A549 (cell line): ENCODE measurements around the gene NDUFS3. TPM values are rescaled to one million over a fixed set of nuclear protein-coding genes. Genes with fewer than 3 reads are reported as not detected.

ENCODE experiments used
- ATAC-seq, 2 experiments: fragments of 200-7000 bp in 1 of 2; fragments of >200 bp in 1 of 2; cut with Nextera tagmentation in 1 of 2; cut with Tn5 transposase in 1 of 2; 3 replicates each; pipeline versions ENCODE4 v1.8.0 to v1.9.1; 2018 to 2020; ENCODE audit warnings: mild to moderate bottlenecking in 1 of 2, moderate library complexity in 1 of 2
- CTCF ChIA-PET: fragments of 300-600 bp; sonication (Branson Sonifier 250); formaldehyde crosslinking; extraction: SDS; loops from one replicate; lab custom pipeline; 2021; ENCODE audit warnings: antibody characterized with exemption, inconsistent platforms; lab: Yijun Ruan, JAX
- POLR2A ChIA-PET: fragments of 350-600 bp; formaldehyde crosslinking; extraction: SDS; loops from one replicate; lab custom pipeline; 2021; ENCODE audit warnings: antibody characterized with exemption, inconsistent platforms; lab: Yijun Ruan, JAX
- DNase-seq, 2 experiments: peaks; one replicate each; pipeline versions ENCODE4 v3.0.0 to v3.0.0-alpha.2; 2011 to 2016; ENCODE audit warnings: low read depth in 1 of 2, low spot score in 1 of 2
- FAIRE-seq: peaks from 2 replicates; lab custom pipeline; 2011; peaks lifted over from hg19 to GRCh38; lab: Jason Lieb, UNC
- H3K27ac ChIP-seq, 2 experiments: fragments of >200 bp; sonication (Bioruptor Twin); formaldehyde crosslinking; 3 replicates each; pipeline ENCODE4 v1.5.1; 2016 to 2017
- H3K4me1 ChIP-seq: fragments of >200 bp; sonication (Bioruptor Twin); formaldehyde crosslinking; 3 replicates; pipeline ENCODE4 v1.6.1; 2016
- H3K4me2 ChIP-seq: fragments of >200 bp; sonication (Bioruptor Twin); formaldehyde crosslinking; 3 replicates; pipeline ENCODE4 v1.6.1; 2016
- H3K4me3 ChIP-seq: fragments of >200 bp; sonication (Bioruptor Twin); formaldehyde crosslinking; 3 replicates; pipeline ENCODE4 v1.5.1; 2016
- H3K9me3 ChIP-seq: fragments of >200 bp; sonication (Bioruptor Twin); formaldehyde crosslinking; 3 replicates; pipeline ENCODE4 v1.6.1; 2016
- CBX2 ChIP-seq: fragments of 200-600 bp; sonication (generic); IDR thresholded peaks from 2 replicates; pipeline ENCODE4 v1.6.1; 2016; ENCODE audit warnings: low read depth, mild to moderate bottlenecking, borderline replicate concordance
- EHMT2 ChIP-seq: fragments of 200-600 bp; sonication (generic); IDR thresholded peaks from 2 replicates; pipeline ENCODE4 v1.6.1; 2016; ENCODE audit warnings: antibody characterized with exemption, low read depth, mild to moderate bottlenecking, moderate library complexity
- FOSL2 ChIP-seq, 2 experiments: fragments of 450-650 bp in 1 of 2; fragments of >200 bp in 1 of 2; sonication (Bioruptor Twin) in 1 of 2; formaldehyde crosslinking; IDR thresholded peaks; 2 replicates each; pipeline versions ENCODE4 v1.5.0 to v1.6.1; 2016 to 2020; ENCODE audit warnings: mild to moderate bottlenecking in 1 of 2, moderate library complexity in 1 of 2
- FOXS1 ChIP-seq: fragments of 250-450 bp; sonication (Bioruptor Pico); IDR thresholded peaks from 2 replicates; pipeline ENCODE4 v1.5.0; 2020; ENCODE audit warnings: mild to moderate bottlenecking, moderate library complexity
- GATA3 ChIP-seq: IDR thresholded peaks from 2 replicates; pipeline ENCODE4 v1.6.1; 2012; ENCODE audit warnings: borderline replicate concordance
- HDAC2 ChIP-seq: fragments of 200-600 bp; sonication (generic); IDR thresholded peaks from 2 replicates; pipeline ENCODE4 v1.6.1; 2016
- HEYL ChIP-seq: fragments of 250-450 bp; sonication (Bioruptor Pico); IDR thresholded peaks from 2 replicates; pipeline ENCODE4 v1.8.0; 2021; ENCODE audit warnings: mild to moderate bottlenecking, moderate library complexity
- HOXA7 ChIP-seq: fragments of 250-450 bp; sonication (Bioruptor Pico); IDR thresholded peaks from 2 replicates; pipeline ENCODE4 v1.5.0; 2020; ENCODE audit warnings: mild to moderate bottlenecking, moderate library complexity
- HOXB13 ChIP-seq: fragments of 250-450 bp; sonication (Bioruptor Pico); IDR thresholded peaks from 2 replicates; pipeline ENCODE4 v1.5.0; 2020; ENCODE audit warnings: low read depth, mild to moderate bottlenecking, moderate library complexity
- HOXB5 ChIP-seq: fragments of 250-450 bp; sonication (Bioruptor Pico); IDR thresholded peaks from 2 replicates; pipeline ENCODE4 v1.5.0; 2020; ENCODE audit warnings: mild to moderate bottlenecking, moderate library complexity
- KDM1A ChIP-seq: fragments of 200-600 bp; sonication (generic); IDR thresholded peaks from 2 replicates; pipeline ENCODE4 v1.6.1; 2016; ENCODE audit warnings: low read depth, mild to moderate bottlenecking
- KDM5A ChIP-seq: fragments of 200-600 bp; sonication (generic); IDR thresholded peaks from 2 replicates; pipeline ENCODE4 v1.6.1; 2016; ENCODE audit warnings: antibody characterized with exemption, mild to moderate bottlenecking
- MAZ ChIP-seq: fragments of 150-350 bp; IDR thresholded peaks from 2 replicates; pipeline ENCODE4 v1.6.1; 2014; ENCODE audit warnings: antibody characterized with exemption, low read depth, low read length, borderline replicate concordance
- MYC ChIP-seq: IDR thresholded peaks from 2 replicates; pipeline ENCODE4 v1.6.1; 2012; ENCODE audit warnings: mild to moderate bottlenecking, inconsistent platforms, low read length, improper control_type of control experiment, borderline replicate concordance
- NFE2L2 ChIP-seq: fragments of 150-350 bp; conservative IDR thresholded peaks from 2 replicates; pipeline ENCODE4 v1.6.1; 2014; ENCODE audit warnings: low read length
- NPAS2 ChIP-seq: fragments of 250-450 bp; sonication (Bioruptor Pico); IDR thresholded peaks from 2 replicates; pipeline ENCODE4 v1.8.0; 2022; ENCODE audit warnings: mild to moderate bottlenecking, moderate library complexity, borderline replicate concordance
- RAD21 ChIP-seq, 2 experiments: fragments of >200 bp in 1 of 2; sonication (Bioruptor Twin) in 1 of 2; formaldehyde crosslinking in 1 of 2; IDR thresholded peaks in 1 of 2; conservative IDR thresholded peaks in 1 of 2; 2 replicates in 1 of 2; 3 replicates in 1 of 2; pipeline ENCODE4 v1.6.1; 2012 to 2018; ENCODE audit warnings: inconsistent platforms in 1 of 2
- RFX5 ChIP-seq: fragments of 450-650 bp; IDR thresholded peaks from 2 replicates; pipeline ENCODE4 v1.7.1; 2014; ENCODE audit warnings: antibody characterized with exemption, mild to moderate bottlenecking, moderate library complexity
- SMC3 ChIP-seq: fragments of >200 bp; sonication (Bioruptor Twin); formaldehyde crosslinking; IDR thresholded peaks from 3 replicates; pipeline ENCODE4 v1.6.1; 2018; ENCODE audit warnings: inconsistent platforms
- SREBF2 ChIP-seq: fragments of 450-650 bp; IDR thresholded peaks from 2 replicates; pipeline ENCODE4 v1.6.1; 2014; ENCODE audit warnings: mild to moderate bottlenecking, moderate library complexity
- TP53 ChIP-seq: fragments of 250-450 bp; sonication (Bioruptor Pico); IDR thresholded peaks from 2 replicates; pipeline ENCODE4 v1.5.0; 2021; ENCODE audit warnings: mild to moderate bottlenecking, moderate library complexity
- ZSCAN20 ChIP-seq: fragments of 250-450 bp; sonication (Bioruptor Pico); IDR thresholded peaks from 2 replicates; pipeline ENCODE4 v1.8.0; 2022; ENCODE audit warnings: mild to moderate bottlenecking, moderate library complexity
- WGBS: methylation state at CpG from one replicate; pipeline ENCODE4 v1.1.6; 2017; ENCODE audit errors: missing lambda C conversion rate; 5-methylcytosine and 5-hydroxymethylcytosine counted together
- polyA plus RNA-seq, 4 experiments: library from polyadenylated mRNA; depleted of rRNA in 3 of 4; stranded (reverse); fragments of >200 nt; fragmentation: RNase III in 1 of 4; extraction: RNeasy Plus Mini Kit Qiagen cat#74134 plus additional on column Dnase treatment in 1 of 4; gene quantifications; 2 replicates in 3 of 4; 3 replicates in 1 of 4; pipeline ENCODE4 v1.2.3, GENCODE V29; 2011 to 2017
- TF ChIP-seq, protein P1 (sequence below): fragments of 150-350 bp; IDR thresholded peaks from 2 replicates; pipeline ENCODE4 v1.6.1; 2014; ENCODE audit warnings: low read depth, mild to moderate bottlenecking, low read length
- TF ChIP-seq, protein P2 (sequence below): fragments of 250-450 bp; sonication (Bioruptor Pico); IDR thresholded peaks from 2 replicates; pipeline ENCODE4 v1.5.0; 2021; ENCODE audit warnings: mild to moderate bottlenecking, moderate library complexity, borderline replicate concordance
- TF ChIP-seq, protein P3 (sequence below): IDR thresholded peaks from 2 replicates; pipeline ENCODE4 v1.6.1; 2012
- TF ChIP-seq, protein P4 (sequence below): fragments of >200 bp; sonication (Bioruptor Twin); formaldehyde crosslinking; IDR thresholded peaks from 3 replicates; pipeline ENCODE4 v1.6.1; 2016
- TF ChIP-seq, protein P5 (sequence below): fragments of >200 bp; sonication (Bioruptor Twin); formaldehyde crosslinking; IDR thresholded peaks from 3 replicates; pipeline ENCODE4 v1.5.1; 2016

NDUFS3 gene
- polyA plus RNA-seq, 2 of the 4 experiments (the other 2 are of a cell fraction) = 142 to 156 TPM

DNA sequence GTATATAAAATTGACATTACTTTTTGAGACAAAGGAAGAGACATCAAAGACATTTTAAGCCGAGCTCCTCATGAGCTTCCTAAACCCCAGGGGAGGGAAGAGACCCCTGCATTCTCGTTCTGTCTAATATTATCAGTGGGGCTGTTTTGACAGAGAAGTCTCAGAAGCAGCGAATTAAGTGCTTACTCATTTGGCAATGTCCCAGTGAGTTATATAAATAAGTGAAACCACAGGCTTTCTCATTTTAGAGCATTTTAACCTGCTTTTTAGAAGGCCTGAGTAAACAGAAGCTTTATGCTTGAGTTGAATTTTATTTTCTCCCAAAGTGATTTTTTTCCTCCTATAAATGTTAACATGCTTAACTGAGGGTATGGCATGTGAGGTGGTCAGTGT, 38.5 kb downstream of the NDUFS3 start:
- no peak for ATAC-seq
- no peak for FAIRE-seq
- DNase-seq = no peak
- H3K4me2 ChIP-seq = no peak overlapping the region
- ChIA-PET POLR2A (no interaction called here), CTCF (interaction anchor here (0.7 to 1.4 kb wide), 5 partner anchors 9 to 32 kb away, joined by 3 to 12 read pairs (median 3); no protein-coding TSS in a partner anchor)
- TF ChIP-seq, protein P1, sequence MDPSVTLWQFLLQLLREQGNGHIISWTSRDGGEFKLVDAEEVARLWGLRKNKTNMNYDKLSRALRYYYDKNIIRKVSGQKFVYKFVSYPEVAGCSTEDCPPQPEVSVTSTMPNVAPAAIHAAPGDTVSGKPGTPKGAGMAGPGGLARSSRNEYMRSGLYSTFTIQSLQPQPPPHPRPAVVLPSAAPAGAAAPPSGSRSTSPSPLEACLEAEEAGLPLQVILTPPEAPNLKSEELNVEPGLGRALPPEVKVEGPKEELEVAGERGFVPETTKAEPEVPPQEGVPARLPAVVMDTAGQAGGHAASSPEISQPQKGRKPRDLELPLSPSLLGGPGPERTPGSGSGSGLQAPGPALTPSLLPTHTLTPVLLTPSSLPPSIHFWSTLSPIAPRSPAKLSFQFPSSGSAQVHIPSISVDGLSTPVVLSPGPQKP = no peak
- TF ChIP-seq TP53 (CRISPR knock-in tag) (no peak), HOXA7 (CRISPR knock-in tag) (no peak), SREBF2 (no peak), ZSCAN20 (CRISPR knock-in tag) (no peak), RFX5 (no peak), HEYL (no peak), NFE2L2 (no peak), KDM1A (no peak), EHMT2 (no peak), MAZ (no peak), HOXB13 (CRISPR knock-in tag) (no peak), NPAS2 (CRISPR knock-in tag) (no peak)
- TF ChIP-seq, protein P2, sequence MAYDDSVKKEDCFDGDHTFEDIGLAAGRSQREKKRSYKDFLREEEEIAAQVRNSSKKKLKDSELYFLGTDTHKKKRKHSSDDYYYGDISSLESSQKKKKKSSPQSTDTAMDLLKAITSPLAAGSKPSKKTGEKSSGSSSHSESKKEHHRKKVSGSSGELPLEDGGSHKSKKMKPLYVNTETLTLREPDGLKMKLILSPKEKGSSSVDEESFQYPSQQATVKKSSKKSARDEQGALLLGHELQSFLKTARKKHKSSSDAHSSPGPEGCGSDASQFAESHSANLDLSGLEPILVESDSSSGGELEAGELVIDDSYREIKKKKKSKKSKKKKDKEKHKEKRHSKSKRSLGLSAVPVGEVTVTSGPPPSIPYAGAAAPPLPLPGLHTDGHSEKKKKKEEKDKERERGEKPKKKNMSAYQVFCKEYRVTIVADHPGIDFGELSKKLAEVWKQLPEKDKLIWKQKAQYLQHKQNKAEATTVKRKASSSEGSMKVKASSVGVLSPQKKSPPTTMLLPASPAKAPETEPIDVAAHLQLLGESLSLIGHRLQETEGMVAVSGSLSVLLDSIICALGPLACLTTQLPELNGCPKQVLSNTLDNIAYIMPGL (CRISPR knock-in tag) = no peak
- TF ChIP-seq, protein P3, sequence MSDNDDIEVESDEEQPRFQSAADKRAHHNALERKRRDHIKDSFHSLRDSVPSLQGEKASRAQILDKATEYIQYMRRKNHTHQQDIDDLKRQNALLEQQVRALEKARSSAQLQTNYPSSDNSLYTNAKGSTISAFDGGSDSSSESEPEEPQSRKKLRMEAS = no peak
- TF ChIP-seq, protein P4, sequence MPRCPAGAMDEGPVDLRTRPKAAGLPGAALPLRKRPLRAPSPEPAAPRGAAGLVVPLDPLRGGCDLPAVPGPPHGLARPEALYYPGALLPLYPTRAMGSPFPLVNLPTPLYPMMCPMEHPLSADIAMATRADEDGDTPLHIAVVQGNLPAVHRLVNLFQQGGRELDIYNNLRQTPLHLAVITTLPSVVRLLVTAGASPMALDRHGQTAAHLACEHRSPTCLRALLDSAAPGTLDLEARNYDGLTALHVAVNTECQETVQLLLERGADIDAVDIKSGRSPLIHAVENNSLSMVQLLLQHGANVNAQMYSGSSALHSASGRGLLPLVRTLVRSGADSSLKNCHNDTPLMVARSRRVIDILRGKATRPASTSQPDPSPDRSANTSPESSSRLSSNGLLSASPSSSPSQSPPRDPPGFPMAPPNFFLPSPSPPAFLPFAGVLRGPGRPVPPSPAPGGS = no peak
- WGBS = 77% methylated on average over 3 of the region's 3 CpGs
- no peak overlapping the region for H3K4me3 ChIP-seq
- no peak overlapping the region for H3K27ac ChIP-seq
- H3K9me3 ChIP-seq = no peaks in the 10 kb centered on the region
- H3K4me1 ChIP-seq = no peaks in the 10 kb centered on the region

DNA sequence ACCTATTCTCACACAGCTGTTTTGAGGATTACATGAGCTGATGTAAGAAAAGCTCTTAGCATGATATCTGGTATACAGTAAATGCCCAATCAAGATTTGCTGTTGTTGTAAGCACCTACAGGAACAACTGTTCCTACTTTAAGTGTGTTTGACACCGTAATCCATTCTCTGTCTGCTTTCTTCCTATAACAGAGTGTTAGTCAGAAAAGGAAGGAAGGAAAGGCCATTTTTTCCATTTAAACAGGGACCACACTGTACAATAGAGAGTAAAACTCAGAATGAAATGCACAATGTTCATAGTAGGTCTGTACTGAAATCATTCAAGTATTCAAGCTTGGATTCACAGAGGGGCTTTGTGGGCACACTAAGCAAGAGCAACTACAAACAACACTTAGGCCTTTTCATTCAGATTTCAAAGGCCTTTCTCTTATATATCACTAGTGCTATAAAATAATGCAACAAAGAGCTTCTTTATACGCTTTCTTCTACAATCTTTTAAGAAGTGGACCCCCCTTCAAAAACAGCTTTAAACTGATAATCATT, 42.0 kb downstream of the NDUFS3 start:
- Histone ChIP-seq H3K4me1 (no peaks in the 10 kb centered on the region), H3K4me3 (no peak overlapping the region), H3K4me2 (no peak overlapping the region), H3K27ac (no peak overlapping the region), H3K9me3 (no peaks in the 10 kb centered on the region)
- DNase-seq (no peak), FAIRE-seq (no peak), ATAC-seq (no peak)
- 95% methylated on average over 2 of the region's 2 CpGs for WGBS
- ChIA-PET CTCF (interaction anchor here (0.9 to 1.9 kb wide), 3 partner anchors 11 to 246 kb away, joined by 3 to 6 read pairs (median 5); no protein-coding TSS in a partner anchor), POLR2A (no interaction called here)
- TF ChIP-seq HDAC2 (no peak), HOXB5 (CRISPR knock-in tag) (no peak), FOXS1 (CRISPR knock-in tag) (no peak), KDM5A (no peak), HOXA7 (CRISPR knock-in tag) (no peak), RAD21 (conservative IDR thresholded peaks at IDR 0.05 in 1 of 2, IDR thresholded peaks at IDR 0.05 in 1 of 2) (no peak), GATA3 (no peak), NPAS2 (CRISPR knock-in tag) (no peak), MYC (no peak), TP53 (CRISPR knock-in tag) (no peak), CBX2 (no peak), FOSL2 (IDR thresholded peaks at IDR 0.05) (no peak), FOSL2 (CRISPR knock-in tag; IDR thresholded peaks at IDR 0.05) (no peak), SMC3 (no peak)
- TF ChIP-seq, protein P5, sequence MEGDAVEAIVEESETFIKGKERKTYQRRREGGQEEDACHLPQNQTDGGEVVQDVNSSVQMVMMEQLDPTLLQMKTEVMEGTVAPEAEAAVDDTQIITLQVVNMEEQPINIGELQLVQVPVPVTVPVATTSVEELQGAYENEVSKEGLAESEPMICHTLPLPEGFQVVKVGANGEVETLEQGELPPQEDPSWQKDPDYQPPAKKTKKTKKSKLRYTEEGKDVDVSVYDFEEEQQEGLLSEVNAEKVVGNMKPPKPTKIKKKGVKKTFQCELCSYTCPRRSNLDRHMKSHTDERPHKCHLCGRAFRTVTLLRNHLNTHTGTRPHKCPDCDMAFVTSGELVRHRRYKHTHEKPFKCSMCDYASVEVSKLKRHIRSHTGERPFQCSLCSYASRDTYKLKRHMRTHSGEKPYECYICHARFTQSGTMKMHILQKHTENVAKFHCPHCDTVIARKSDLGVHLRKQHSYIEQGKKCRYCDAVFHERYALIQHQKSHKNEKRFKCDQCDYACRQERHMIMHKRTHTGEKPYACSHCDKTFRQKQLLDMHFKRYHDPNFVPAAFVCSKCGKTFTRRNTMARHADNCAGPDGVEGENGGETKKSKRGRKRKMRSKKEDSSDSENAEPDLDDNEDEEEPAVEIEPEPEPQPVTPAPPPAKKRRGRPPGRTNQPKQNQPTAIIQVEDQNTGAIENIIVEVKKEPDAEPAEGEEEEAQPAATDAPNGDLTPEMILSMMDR = no peak
